ENCODE data around the gene WDR37.

The WDR37 gene

GRCh38 chr10:1040133-1040532 lies 16.1 kb upstream of the WDR37 start:
- TF ChIP-seq CTCF (IDR thresholded peaks at IDR 0.05; ENCODE audit: low read length, missing control alignments), result no peak
- no peak overlapping the region for H3K4me3 ChIP-seq (replicated peaks; ENCODE audit: low read depth, low read length)

GRCh38 chr10:1041514-1041913 lies 14.7 kb upstream of the WDR37 start:
- DNase-seq (ENCODE audit: low read depth), result no peak
- no peak overlapping the region for H3K4me3 ChIP-seq (replicated peaks; ENCODE audit: low read depth, low read length)
- TF ChIP-seq CTCF (IDR thresholded peaks at IDR 0.05; ENCODE audit: low read length, missing control alignments), result no peak

More at GRCh38 chr10:1040133-1040532, 16.1 kb upstream of the WDR37 start:
- DNase-seq (ENCODE audit: low read depth), result no peak

GRCh38 chr10:1043532-1043995 lies 12.6 kb upstream of the WDR37 start:
- no peak for TF ChIP-seq CTCF (IDR thresholded peaks at IDR 0.05; ENCODE audit: low read length, missing control alignments)
- no peak for DNase-seq (ENCODE audit: low read depth)
- H3K4me3 ChIP-seq (replicated peaks; ENCODE audit: low read depth, low read length), result no peak overlapping the region

GRCh38 chr10:1044146-1044545 lies 12.0 kb upstream of the WDR37 start:
- DNase-seq (ENCODE audit: low read depth), result no peak
- TF ChIP-seq CTCF (IDR thresholded peaks at IDR 0.05; ENCODE audit: low read length, missing control alignments), result no peak
- no peak overlapping the region for H3K4me3 ChIP-seq (replicated peaks; ENCODE audit: low read depth, low read length)

GRCh38 chr10:1044964-1045363 lies 11.2 kb upstream of the WDR37 start:
- no peak for TF ChIP-seq CTCF (IDR thresholded peaks at IDR 0.05; ENCODE audit: low read length, missing control alignments)
- no peak for DNase-seq (ENCODE audit: low read depth)
- H3K4me3 ChIP-seq (replicated peaks; ENCODE audit: low read depth, low read length), result peak overlapping the region; percentile 6

GRCh38 chr10:1045415-1045814 lies 10.8 kb upstream of the WDR37 start:
- H3K4me3 ChIP-seq (replicated peaks; ENCODE audit: low read depth, low read length), result peak overlapping the region; percentile 46

More at GRCh38 chr10:1045415-1045814, 10.8 kb upstream of the WDR37 start:
- no peak for DNase-seq (ENCODE audit: low read depth)
- TF ChIP-seq CTCF (IDR thresholded peaks at IDR 0.05; ENCODE audit: low read length, missing control alignments), result no peak
